Stimulated activated CD4-positive, alpha-beta T cell treated with anti-CD3 and anti-CD28 coated beads, Interleukin-12 subunit alpha, Interleukin-12 subunit beta, amount 100 ng/mL, for 4 hours (primary cell): ENCODE data around the gene NFYC.

Source experiments
- DNase-seq: peaks from one replicate; pipeline ENCODE4 v3.0.0-alpha.2; 2020

Gene NFYC

DNA sequence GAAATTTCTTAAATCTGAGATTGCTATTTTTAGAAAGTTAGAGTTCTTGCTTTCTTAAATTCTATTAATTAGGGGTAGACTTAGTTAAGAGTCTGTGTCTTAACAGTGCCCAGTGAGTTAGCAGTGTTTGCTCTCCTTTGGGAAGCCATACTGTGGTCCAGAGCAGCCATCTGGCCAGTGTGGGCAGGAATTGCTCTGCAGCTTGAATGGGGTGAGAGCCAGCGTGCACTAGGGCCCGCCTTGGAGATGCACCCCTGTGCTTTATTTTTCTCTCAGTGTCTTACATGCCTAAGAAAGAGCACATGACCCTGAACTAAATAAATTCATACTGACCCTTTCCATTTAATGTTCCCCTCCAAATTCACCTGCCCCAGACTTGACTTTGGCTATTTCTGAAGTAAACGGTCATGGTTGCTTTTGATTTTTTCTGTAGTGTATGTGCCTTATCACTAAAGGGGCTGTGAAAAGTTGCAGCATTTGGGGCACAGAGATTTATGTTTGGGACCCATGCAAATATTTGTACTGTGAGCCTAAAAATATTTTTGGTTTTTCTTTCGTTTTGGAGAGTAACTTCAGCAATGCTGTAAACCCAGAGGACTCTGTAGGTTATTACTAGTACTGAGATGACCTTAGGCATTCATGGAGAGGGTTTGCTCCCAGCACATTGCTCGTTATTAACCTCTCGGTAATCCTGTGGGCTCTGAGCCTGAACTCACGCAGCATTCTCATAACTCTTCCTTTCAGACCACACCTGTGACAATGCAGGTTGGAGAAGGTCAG is 70.8 kb downstream of the NFYC start:
- no peak for DNase-seq

DNA sequence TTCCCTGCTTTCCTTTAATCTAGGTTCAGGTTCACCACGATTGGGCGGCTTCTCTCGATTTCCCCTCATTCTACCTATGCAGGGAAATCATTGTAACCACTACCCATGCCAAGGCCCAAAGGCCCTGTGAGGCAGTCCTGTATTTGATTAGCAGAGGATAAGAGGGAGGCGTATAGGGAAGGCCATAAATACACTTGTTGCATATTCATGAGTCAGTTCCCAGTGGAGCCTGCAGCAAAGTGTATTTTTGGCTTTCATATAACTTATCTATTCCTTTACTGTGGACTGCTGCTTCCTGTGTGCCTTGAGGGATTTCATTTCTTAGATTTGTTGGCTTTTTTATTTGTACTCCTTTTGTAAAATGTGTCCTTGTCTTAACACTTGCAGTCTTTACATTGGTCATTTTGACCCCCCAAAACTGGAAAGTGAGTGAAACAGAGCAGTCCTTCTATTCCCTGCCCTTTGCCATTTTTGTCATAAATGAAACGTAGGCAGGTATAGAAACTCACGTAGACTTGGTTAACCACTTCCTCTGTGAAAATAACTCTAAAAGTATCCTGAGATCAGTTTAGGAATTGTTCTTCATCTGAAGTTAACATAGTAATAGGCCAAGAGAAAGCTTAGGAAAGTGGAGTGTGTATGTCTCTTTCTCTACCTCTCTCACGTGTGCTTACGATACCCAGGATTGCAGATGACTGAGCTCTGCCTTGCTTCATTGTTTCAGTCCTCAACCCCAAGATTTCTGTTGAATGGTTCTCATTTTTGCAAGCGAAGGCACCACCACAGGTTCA is 72.4 kb downstream of the NFYC start:
- no peak for DNase-seq

- no peak for DNase-seq
These were observed 73.5 kb downstream of the NFYC start for GRCh38 chr1:40764981-40765380.

GRCh38 chr1:40766017-40766416 is 74.5 kb downstream of the NFYC start:
- no peak for DNase-seq

DNA sequence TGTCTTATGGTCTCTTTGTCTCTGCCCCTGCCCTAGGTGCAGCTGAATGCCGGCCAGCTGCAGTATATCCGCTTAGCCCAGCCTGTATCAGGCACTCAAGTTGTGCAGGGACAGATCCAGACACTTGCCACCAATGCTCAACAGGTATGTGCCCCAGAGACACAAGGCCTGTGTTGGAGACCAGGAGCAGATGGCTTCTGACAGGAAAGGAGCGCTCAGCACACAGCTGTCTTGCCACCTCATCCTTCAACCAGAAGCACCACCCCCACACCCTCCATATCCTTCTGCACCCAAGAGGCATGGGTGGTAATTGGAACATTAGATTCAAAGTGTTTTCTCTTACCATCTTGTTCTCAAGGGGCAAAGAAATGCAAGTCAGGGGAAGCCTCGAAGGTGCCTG is 75.1 kb downstream of the NFYC start:
- no peak for DNase-seq

DNA sequence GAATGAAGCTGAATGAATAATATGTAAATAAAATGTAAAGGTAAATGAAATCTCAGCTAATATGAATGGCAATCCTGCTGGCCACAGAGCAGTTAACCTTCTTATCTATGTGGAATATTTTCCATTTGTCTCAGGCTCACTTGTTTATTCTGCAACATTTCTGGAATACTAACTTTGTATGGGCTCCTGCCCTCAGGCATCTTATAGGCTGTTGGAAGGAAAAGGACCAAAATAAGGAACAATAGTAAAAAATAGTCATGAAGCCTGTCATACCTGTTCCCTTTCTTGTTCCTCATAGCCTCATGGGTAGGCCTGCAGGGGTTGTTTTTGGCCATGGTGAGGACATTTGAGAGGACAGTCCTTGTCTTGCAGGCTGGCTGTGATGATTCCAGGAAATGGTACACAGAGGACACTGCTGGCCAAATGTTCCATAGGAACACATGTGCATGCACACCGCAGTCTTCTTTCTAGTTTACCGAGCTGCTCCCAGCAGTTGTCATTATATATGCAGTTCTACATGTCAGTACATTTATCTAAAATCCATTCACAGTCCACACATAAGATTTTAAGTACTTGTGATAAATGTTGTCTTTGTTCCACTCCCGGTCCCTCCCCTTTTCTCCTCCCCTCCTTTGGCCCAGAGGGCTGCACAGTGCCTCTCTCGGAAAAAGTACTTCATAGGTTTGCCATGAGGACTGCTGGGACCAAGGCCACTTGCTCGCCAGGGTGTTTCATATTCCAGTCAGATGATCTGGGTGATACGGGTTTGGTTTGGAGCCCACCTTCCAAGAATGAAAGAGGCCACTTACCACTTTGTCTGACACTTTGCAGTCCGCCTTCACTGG is 76.9 kb downstream of the NFYC start:
- DNase-seq, result no peak

DNA sequence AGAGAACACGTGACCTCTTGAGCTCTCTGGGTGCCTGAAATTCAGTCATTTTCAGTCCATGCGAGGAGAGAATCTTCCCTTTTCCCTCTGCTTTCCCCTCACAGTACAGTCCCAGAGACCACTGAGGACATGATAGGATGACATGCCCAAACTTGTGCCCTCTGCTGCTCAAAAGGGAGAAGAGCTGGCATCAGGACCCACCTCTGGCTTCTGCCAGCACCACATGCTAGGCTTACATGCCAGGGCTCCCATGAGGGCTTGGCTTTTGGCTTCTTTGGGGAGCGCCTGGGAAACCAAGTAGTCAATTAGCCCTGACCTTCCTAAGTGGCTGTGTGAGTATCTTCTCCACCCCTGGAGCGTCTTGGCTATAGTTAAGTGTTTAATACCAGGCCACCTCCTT is 78.3 kb downstream of the NFYC start:
- no peak for DNase-seq

GRCh38 chr1:40770296-40771070 is 79.0 kb downstream of the NFYC start:
- DNase-seq, result no peak

- no peak for DNase-seq
These were observed 80.8 kb downstream of the NFYC start for GRCh38 chr1:40772146-40772955.

DNA sequence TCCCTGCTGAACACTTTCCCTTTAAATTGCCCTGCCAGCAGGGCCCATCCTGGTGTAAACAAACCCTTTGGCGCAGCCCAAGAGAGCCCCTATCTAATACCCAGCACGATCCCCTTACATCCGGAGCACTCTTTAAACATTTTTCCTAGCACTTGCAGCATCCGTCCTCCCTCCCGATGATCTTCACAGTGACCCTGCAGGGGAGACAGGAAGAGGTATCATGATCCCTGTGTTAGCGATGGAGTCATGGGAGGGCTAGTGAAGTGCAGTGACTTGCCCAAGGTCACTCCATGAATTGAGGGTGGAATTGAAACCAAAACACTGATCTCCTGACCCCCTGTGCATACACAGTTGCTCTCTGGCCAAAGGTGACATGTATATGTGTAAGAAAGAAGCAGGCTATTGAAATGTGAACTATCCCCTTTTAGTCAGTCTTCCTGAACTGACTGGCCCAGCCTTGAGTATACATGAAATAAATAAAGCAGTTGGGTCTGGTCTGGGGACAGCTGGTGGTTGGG is 82.3 kb downstream of the NFYC start:
- no peak for DNase-seq

- DNase-seq, result peak; percentile 71
These were observed 82.9 kb downstream of the NFYC start for GRCh38 chr1:40774266-40774998.

GRCh38 chr1:40776236-40777072 is 85.0 kb downstream of the NFYC start:
- no peak for DNase-seq

- no peak for DNase-seq
These were observed 85.9 kb downstream of the NFYC start for GRCh38 chr1:40777224-40777970.

DNA sequence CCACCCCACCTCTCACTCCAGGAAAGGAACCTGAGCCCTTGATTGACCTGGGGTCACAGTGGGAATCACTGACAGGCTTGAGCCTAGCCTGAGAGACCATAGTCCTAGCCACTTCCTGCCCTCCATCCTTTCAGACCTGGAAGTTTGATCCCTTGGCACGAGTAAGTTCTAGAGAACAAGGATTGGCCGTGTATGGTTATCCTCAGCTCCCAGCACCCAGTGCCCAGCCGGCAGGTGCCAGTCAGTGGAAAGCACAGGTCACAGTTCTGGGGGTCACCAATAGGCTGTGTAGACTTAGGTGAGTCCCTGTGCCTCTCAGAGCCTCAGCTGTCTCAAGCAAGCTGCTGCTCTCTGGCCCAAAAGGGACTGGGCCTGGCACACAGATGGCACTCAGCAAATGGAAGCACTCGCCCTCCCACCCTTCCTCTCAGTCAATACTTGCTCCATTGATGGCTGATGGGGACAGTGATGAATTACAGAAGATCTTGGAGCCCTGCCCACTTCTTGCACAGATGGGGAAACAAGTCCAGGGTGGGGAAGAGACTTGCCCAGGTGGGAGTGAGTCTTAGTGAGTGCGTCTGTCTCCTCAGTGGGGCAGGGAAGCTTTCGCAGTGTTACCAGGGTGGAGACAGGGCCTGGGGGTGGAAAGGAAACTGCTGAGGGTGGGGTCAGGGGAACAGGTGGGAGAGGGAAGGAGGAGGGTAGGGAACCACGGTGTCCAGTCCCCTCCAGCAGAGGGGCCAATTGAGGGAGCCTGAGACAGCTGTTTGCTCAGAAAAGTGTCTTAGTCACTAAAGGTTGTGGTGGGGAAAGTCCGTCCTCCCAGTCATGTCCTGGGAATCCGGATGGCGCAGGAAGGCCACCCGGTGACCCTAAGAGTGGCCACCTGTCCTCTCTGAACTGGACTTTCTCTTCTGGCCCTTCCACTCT is 89.4 kb downstream of the NFYC start:
- DNase-seq, result no peak

- no peak for DNase-seq
These were observed 90.1 kb downstream of the NFYC start for GRCh38 chr1:40781608-40781971.

- no peak for DNase-seq
These were observed 91.0 kb downstream of the NFYC start for GRCh38 chr1:40782371-40782956.
